K562 (cell line): ENCODE measurements around the gene CRACR2B. TPM values are rescaled to one million over a fixed set of nuclear protein-coding genes. Genes with fewer than 3 reads are reported as not detected.
A peak's percentile ranks its signal among the peaks of the same experiment; 100 is the strongest.

Experiments used
- E2F5 ChIP-seq: sonication (generic); formaldehyde crosslinking; IDR thresholded peaks from 2 replicates; pipeline ENCODE4 v1.8.0; 2022; ENCODE audit warnings: mild to moderate bottlenecking, missing genetic modification reagents
- FOXJ2 ChIP-seq: fragments of 200-800 bp; sonication (Bioruptor generic); IDR thresholded peaks from 2 replicates; pipeline ENCODE4 v1.6.1; 2016; ENCODE audit warnings: missing genetic modification characterization, missing compliant biosample characterization
- JUN ChIP-seq, 2 experiments: sonication (generic) in 1 of 2; formaldehyde crosslinking in 1 of 2; IDR thresholded peaks; 2 replicates each; pipeline versions ENCODE4 v1.6.1 to v1.8.0; 2012 to 2022; ENCODE audit warnings: borderline replicate concordance in 2 of 2, mild to moderate bottlenecking in 2 of 2, improper control_type of control experiment in 1 of 2, low read depth in 1 of 2, low read length in 1 of 2, missing genetic modification reagents in 1 of 2
- KLF1 ChIP-seq: fragments of 450-650 bp; IDR thresholded peaks from 2 replicates; pipeline ENCODE4 v1.6.1; 2016; ENCODE audit warnings: missing genetic modification characterization, missing compliant biosample characterization
- MAFG ChIP-seq: fragments of 450-650 bp; conservative IDR thresholded peaks from 2 replicates; pipeline ENCODE4 v1.6.1; 2016; ENCODE audit warnings: missing genetic modification characterization, missing compliant biosample characterization
- MCM3 ChIP-seq: fragments of 450-650 bp; IDR thresholded peaks from 2 replicates; pipeline ENCODE4 v1.6.1; 2016
- RAD51 ChIP-seq: fragments of 450-650 bp; IDR thresholded peaks from 2 replicates; pipeline ENCODE4 v1.7.1; 2016; ENCODE audit warnings: low read depth, mild to moderate bottlenecking, borderline replicate concordance
- RCOR1 ChIP-seq, 2 experiments: IDR thresholded peaks; 2 replicates each; pipeline ENCODE4 v1.6.1; 2012; ENCODE audit warnings: low read depth in 2 of 2, low read length in 2 of 2, borderline replicate concordance in 1 of 2, improper control_type of control experiment in 1 of 2
- RFX1 ChIP-seq: fragments of 450-650 bp; IDR thresholded peaks from 2 replicates; pipeline ENCODE4 v1.6.1; 2016; ENCODE audit warnings: mild to moderate bottlenecking, moderate library complexity
- SREBF2 ChIP-seq: sonication (generic); formaldehyde crosslinking; IDR thresholded peaks from 2 replicates; pipeline ENCODE4 v1.4.0; 2020; ENCODE audit warnings: mild to moderate bottlenecking, missing genetic modification reagents
- THRAP3 ChIP-seq: fragments of 450-650 bp; IDR thresholded peaks from 2 replicates; pipeline ENCODE4 v1.6.1; 2016; ENCODE audit warnings: mild to moderate bottlenecking, inconsistent platforms, borderline replicate concordance
- ZNF140 ChIP-seq: fragments of 250-450 bp; sonication (Bioruptor Pico); IDR thresholded peaks from 2 replicates; pipeline ENCODE4 v1.8.0; 2021; ENCODE audit warnings: moderate library complexity, mild to moderate bottlenecking, inconsistent platforms
- ZNF146 ChIP-seq: IDR thresholded peaks from one replicate; pipeline ENCODE4 v1.6.1; 2018; ENCODE audit warnings: missing compliant biosample characterization; ENCODE audit not compliant: unreplicated experiment
- ZNF165 ChIP-seq: fragments of 250-450 bp; sonication (Bioruptor Pico); IDR thresholded peaks from 2 replicates; pipeline ENCODE4 v1.4.0; 2020; ENCODE audit warnings: borderline replicate concordance
- ZNF217 ChIP-seq: sonication (generic); formaldehyde crosslinking; IDR thresholded peaks from 2 replicates; pipeline ENCODE4 v1.8.0; 2022; ENCODE audit warnings: mild to moderate bottlenecking, missing genetic modification reagents
- polyA plus RNA-seq, 8 experiments: library from polyadenylated mRNA; depleted of rRNA in 4 of 8; stranded (reverse) in 5 of 8; unstranded in 3 of 8; fragments of >200 nt; fragmentation: Nextera tagmentation in 2 of 8; fragmentation: Illumina TruSeq in 1 of 8; extraction: Ambion mirVana in 2 of 8; extraction: Trizol in 1 of 8; gene quantifications; 2 replicates each; pipeline versions ENCODE4 v1.2.1 to v1.2.3, GENCODE V29; 2011 to 2014; ENCODE audit warnings: inconsistent platforms in 1 of 8, missing spikeins in 1 of 8
- total RNA-seq, 7 experiments: library from RNA; depleted of rRNA in 6 of 7; stranded (reverse); fragments of >200 nt in 6 of 7; fragmentation: Illumina TruSeq in 2 of 7; extraction: Trizol in 2 of 7; gene quantifications; 2 replicates each; pipeline versions ENCODE4 v1.2.1 to v1.2.3, GENCODE V29; 2011 to 2021; ENCODE audit warnings: low replicate concordance in 1 of 7
- TF ChIP-seq, protein P1 (sequence below): fragments of 250-450 bp; sonication (Bioruptor Pico); IDR thresholded peaks from 2 replicates; pipeline ENCODE4 v1.5.0; 2022; ENCODE audit warnings: mild to moderate bottlenecking

CRACR2B gene
- total and polyA plus RNA-seq, 9 of the 15 experiments (the other 6 are each of a cell fraction or from before 2014, with no cell fraction given) = 0.10 to 51.0 (median 6.0) TPM

- peak; percentile 96 for TF ChIP-seq KLF1 (tag)
- TF ChIP-seq RAD51 = no peak; the same call in 1 of the 2 replicates
- TF ChIP-seq THRAP3 = no peak
- TF ChIP-seq RFX1 = no peak
- no peak for TF ChIP-seq MCM3
- peak; percentile 91 for TF ChIP-seq E2F5
- TF ChIP-seq ZNF165 (CRISPR knock-in tag) = no peak
- peak; percentile 19 for TF ChIP-seq JUN (IDR thresholded peaks at IDR 0.05; ENCODE audit: borderline replicate concordance, low read depth, low read length)
- peak; percentile 97; the same call in 1 of the 2 replicates for TF ChIP-seq JUN (CRISPR knock-in tag; IDR thresholded peaks at IDR 0.05; ENCODE audit: borderline replicate concordance)
- TF ChIP-seq FOXJ2 (tag) = peak; percentile 84
- TF ChIP-seq ZNF140 = no peak
- TF ChIP-seq MAFG (tag) = no peak
- TF ChIP-seq ZNF146 = peak; percentile 11
- TF ChIP-seq, protein P1, sequence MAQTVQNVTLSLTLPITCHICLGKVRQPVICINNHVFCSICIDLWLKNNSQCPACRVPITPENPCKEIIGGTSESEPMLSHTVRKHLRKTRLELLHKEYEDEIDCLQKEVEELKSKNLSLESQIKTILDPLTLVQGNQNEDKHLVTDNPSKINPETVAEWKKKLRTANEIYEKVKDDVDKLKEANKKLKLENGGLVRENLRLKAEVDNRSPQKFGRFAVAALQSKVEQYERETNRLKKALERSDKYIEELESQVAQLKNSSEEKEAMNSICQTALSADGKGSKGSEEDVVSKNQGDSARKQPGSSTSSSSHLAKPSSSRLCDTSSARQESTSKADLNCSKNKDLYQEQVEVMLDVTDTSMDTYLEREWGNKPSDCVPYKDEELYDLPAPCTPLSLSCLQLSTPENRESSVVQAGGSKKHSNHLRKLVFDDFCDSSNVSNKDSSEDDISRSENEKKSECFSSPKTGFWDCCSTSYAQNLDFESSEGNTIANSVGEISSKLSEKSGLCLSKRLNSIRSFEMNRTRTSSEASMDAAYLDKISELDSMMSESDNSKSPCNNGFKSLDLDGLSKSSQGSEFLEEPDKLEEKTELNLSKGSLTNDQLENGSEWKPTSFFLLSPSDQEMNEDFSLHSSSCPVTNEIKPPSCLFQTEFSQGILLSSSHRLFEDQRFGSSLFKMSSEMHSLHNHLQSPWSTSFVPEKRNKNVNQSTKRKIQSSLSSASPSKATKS (CRISPR knock-in tag) = no peak
- no peak for TF ChIP-seq SREBF2 (CRISPR knock-in tag)
- peak; percentile 13 to 47; a peak in 2 of 4 replicates for TF ChIP-seq RCOR1 (IDR thresholded peaks at IDR 0.05; ENCODE audit: borderline replicate concordance in 1 of 2, low read depth in 2 of 2, low read length in 2 of 2)
- no peak for TF ChIP-seq ZNF217
These were observed 18.3 kb upstream of the CRACR2B start, which contains the start of gene RPLP2 (continued) for GRCh38 chr11:809287-810039.
